K562 (cell line): ENCODE data around the gene PLTP. TPM values are rescaled to one million over a fixed set of nuclear protein-coding genes. Genes with fewer than 3 reads are reported as not detected.

ENCODE experiments used
- ARID3A ChIP-seq: IDR thresholded peaks from 2 replicates; pipeline ENCODE4 v1.6.1; 2012; ENCODE audit warnings: low read depth, low read length, improper control_type of control experiment, borderline replicate concordance
- ATF1 ChIP-seq, 2 experiments: fragments of 450-650 bp in 1 of 2; IDR thresholded peaks; 2 replicates each; pipeline ENCODE4 v1.6.1; 2016; ENCODE audit warnings: missing compliant biosample characterization in 1 of 2, missing genetic modification characterization in 1 of 2
- ATF3 ChIP-seq, 2 experiments: fragments of 450-650 bp in 1 of 2; sonication (generic) in 1 of 2; formaldehyde crosslinking in 1 of 2; IDR thresholded peaks in 1 of 2; conservative IDR thresholded peaks in 1 of 2; 2 replicates each; pipeline versions ENCODE4 v1.6.1 to v1.8.1; 2016 to 2023; ENCODE audit warnings: mild to moderate bottlenecking in 2 of 2, moderate library complexity in 2 of 2, inconsistent platforms in 1 of 2, missing genetic modification reagents in 1 of 2
- BDP1 ChIP-seq: IDR thresholded peaks from 3 replicates; pipeline ENCODE4 v1.6.1; 2011; ENCODE audit not compliant: insufficient read length, insufficient read depth
- BHLHE40 ChIP-seq: IDR thresholded peaks from 2 replicates; pipeline ENCODE4 v1.6.1; 2011; ENCODE audit warnings: low read length, improper control_type of control experiment
- CCNT2 ChIP-seq: IDR thresholded peaks from 2 replicates; pipeline ENCODE4 v1.6.1; 2011; ENCODE audit warnings: borderline replicate concordance, low read depth, mild to moderate bottlenecking, moderate library complexity, mixed read lengths, low read length; ENCODE audit not compliant: insufficient read length; ENCODE audit errors: extremely low read depth
- CREB3L1 ChIP-seq: fragments of 450-650 bp; IDR thresholded peaks from 2 replicates; pipeline ENCODE4 v1.6.1; 2014; ENCODE audit warnings: low read depth, mild to moderate bottlenecking, moderate library complexity, borderline replicate concordance
- CSDE1 ChIP-seq, 2 experiments: fragments of 450-650 bp; IDR thresholded peaks; 2 replicates each; pipeline ENCODE4 v1.6.1; 2016; ENCODE audit warnings: mild to moderate bottlenecking in 1 of 2
- KDM1A ChIP-seq, 2 experiments: fragments of 450-650 bp; IDR thresholded peaks; 2 replicates each; pipeline ENCODE4 v1.6.1; 2016; ENCODE audit warnings: mild to moderate bottlenecking in 2 of 2
- MTA2 ChIP-seq: fragments of 450-650 bp; IDR thresholded peaks from 2 replicates; pipeline ENCODE4 v1.6.1; 2016; ENCODE audit warnings: low read depth
- MYC ChIP-seq, 2 experiments: fragments of 250-450 bp in 1 of 2; sonication (Bioruptor Pico) in 1 of 2; IDR thresholded peaks; 2 replicates each; pipeline versions ENCODE4 v1.5.1 to v1.6.1; 2012 to 2021; ENCODE audit warnings: low read depth in 2 of 2, borderline replicate concordance in 1 of 2, improper control_type of control experiment in 1 of 2, low read length in 1 of 2, mild to moderate bottlenecking in 1 of 2, moderate library complexity in 1 of 2
- NELFE ChIP-seq: IDR thresholded peaks from 2 replicates; pipeline ENCODE4 v1.6.1; 2011; ENCODE audit warnings: mild to moderate bottlenecking; ENCODE audit not compliant: insufficient read depth, insufficient read length
- PBX2 ChIP-seq, 2 experiments: IDR thresholded peaks in 1 of 2; conservative IDR thresholded peaks in 1 of 2; 2 replicates each; pipeline ENCODE4 v1.6.1; 2016; ENCODE audit warnings: low read depth in 2 of 2, mild to moderate bottlenecking in 1 of 2, missing compliant biosample characterization in 1 of 2, missing genetic modification characterization in 1 of 2, moderate library complexity in 1 of 2
- PCBP2 ChIP-seq: fragments of 200-400 bp; formaldehyde crosslinking; IDR thresholded peaks from 2 replicates; pipeline ENCODE4 v1.6.1; 2018; ENCODE audit warnings: low read length, low read depth, mild to moderate bottlenecking, moderate library complexity; ENCODE audit not compliant: poor library complexity, severe bottlenecking
- PKNOX1 ChIP-seq: fragments of 450-650 bp; IDR thresholded peaks from 2 replicates; pipeline ENCODE4 v1.6.1; 2016
- TAL1 ChIP-seq: fragments of 450-650 bp; IDR thresholded peaks from 2 replicates; pipeline ENCODE4 v1.6.1; 2016; ENCODE audit warnings: mild to moderate bottlenecking
- TFAM ChIP-seq: fragments of 250-450 bp; sonication (Bioruptor Pico); conservative IDR thresholded peaks from 2 replicates; pipeline ENCODE4 v1.5.0; 2021; ENCODE audit warnings: mild to moderate bottlenecking, moderate library complexity
- ZC3H8 ChIP-seq: fragments of 450-650 bp; IDR thresholded peaks from 2 replicates; pipeline ENCODE4 v1.6.1; 2017
- ZNF41 ChIP-seq: fragments of 250-450 bp; sonication (Bioruptor Pico); conservative IDR thresholded peaks from 2 replicates; pipeline ENCODE4 v1.4.0; 2020; ENCODE audit warnings: mild to moderate bottlenecking
- polyA plus RNA-seq, 8 experiments: library from polyadenylated mRNA; depleted of rRNA in 4 of 8; stranded (reverse) in 5 of 8; unstranded in 3 of 8; fragments of >200 nt; fragmentation: Nextera tagmentation in 2 of 8; fragmentation: Illumina TruSeq in 1 of 8; extraction: Ambion mirVana in 2 of 8; extraction: Trizol in 1 of 8; gene quantifications; 2 replicates each; pipeline versions ENCODE4 v1.2.1 to v1.2.3, GENCODE V29; 2011 to 2014; ENCODE audit warnings: inconsistent platforms in 1 of 8, missing spikeins in 1 of 8
- total RNA-seq, 7 experiments: library from RNA; depleted of rRNA in 6 of 7; stranded (reverse); fragments of >200 nt in 6 of 7; fragmentation: Illumina TruSeq in 2 of 7; extraction: Trizol in 2 of 7; gene quantifications; 2 replicates each; pipeline versions ENCODE4 v1.2.1 to v1.2.3, GENCODE V29; 2011 to 2021; ENCODE audit warnings: low replicate concordance in 1 of 7

PLTP gene
- total and polyA plus RNA-seq, 9 of the 15 experiments (the other 6 are each of a cell fraction or from before 2014, with no cell fraction given), result 2.8 to 29.3 (median 17.6) TPM

- TF ChIP-seq NELFE (no peak), BHLHE40 (no peak), KDM1A (IDR thresholded peaks at IDR 0.05) (0 out of 4 replicates have a peak, but pooled peaks have one; percentile 23 to 24), TFAM (CRISPR knock-in tag) (no peak), CCNT2 (no peak), CSDE1 (IDR thresholded peaks at IDR 0.05) (no peak), MTA2 (no peak), TAL1 (no peak), ZNF41 (CRISPR knock-in tag) (no peak), CREB3L1 (no peak), ATF3 (IDR thresholded peaks at IDR 0.05) (peak; percentile 87), ATF3 (CRISPR knock-in tag; conservative IDR thresholded peaks at IDR 0.05) (no peak), ARID3A (no peak), PBX2 (CRISPR knock-in tag; IDR thresholded peaks at IDR 0.05; ENCODE audit: low read depth) (no peak), PBX2 (tag; conservative IDR thresholded peaks at IDR 0.05; ENCODE audit: low read depth) (peak; percentile 65), ZC3H8 (no peak), ATF1 (CRISPR knock-in tag; IDR thresholded peaks at IDR 0.05) (no peak), ATF1 (tag; IDR thresholded peaks at IDR 0.05) (no peak), PCBP2 (no peak), MYC (IDR thresholded peaks at IDR 0.05; ENCODE audit: low read depth, low read length) (no peak), MYC (CRISPR knock-in tag; IDR thresholded peaks at IDR 0.05; ENCODE audit: borderline replicate concordance, low read depth) (no peak), PKNOX1 (peak; percentile 75), BDP1 (no peak)
Measured at GRCh38 chr20:45860560-45861220, 51.3 kb downstream of the PLTP start (continued).
